Muscle layer of duodenum (tissue), 2 donors: ENCODE results near the gene DYNC1H1.

Experiments
- H3K27ac ChIP-seq: one replicate; pipeline ENCODE4 v1.7.0; 2013; ENCODE audit warnings: mild to moderate bottlenecking, low read length
- H3K27me3 ChIP-seq: one replicate; pipeline ENCODE4 v1.7.0; 2013; ENCODE audit warnings: low read depth, mild to moderate bottlenecking, control low read depth, low read length
- H3K36me3 ChIP-seq, 2 donors: one replicate each; pipeline ENCODE4 v1.7.0; 2013; ENCODE audit warnings: low read length in 2 of 2, control low read depth in 1 of 2, mild to moderate bottlenecking in 1 of 2; ENCODE audit not compliant: insufficient read depth in 2 of 2, control insufficient read depth in 1 of 2
- H3K4me1 ChIP-seq, 2 donors: one replicate each; pipeline ENCODE4 v1.7.0; 2013; ENCODE audit warnings: low read length in 2 of 2, mild to moderate bottlenecking in 2 of 2, control low read depth in 1 of 2, moderate library complexity in 1 of 2; ENCODE audit not compliant: insufficient read depth in 2 of 2, control insufficient read depth in 1 of 2
- H3K4me3 ChIP-seq, 2 donors: one replicate each; pipeline ENCODE4 v1.7.0; 2013; ENCODE audit warnings: low read length in 2 of 2, low read depth in 1 of 2, mild to moderate bottlenecking in 1 of 2
- H3K9me3 ChIP-seq, 2 donors: one replicate each; pipeline ENCODE4 v1.7.0; 2013; ENCODE audit warnings: low read length in 2 of 2, control low read depth in 1 of 2, mild to moderate bottlenecking in 1 of 2; ENCODE audit not compliant: control insufficient read depth in 1 of 2
- donor health status: healthy.

DYNC1H1 gene

GRCh38 chr14:102042699-102043098, 78.3 kb downstream of the DYNC1H1 start:
- H3K36me3 ChIP-seq, result peaks cover 66 to 80% of the 10 kb centered on the region in 2 donors
- no peaks in the 10 kb centered on the region for H3K27me3 ChIP-seq
- no peaks in the 10 kb centered on the region for H3K9me3 ChIP-seq
- no peak overlapping the region for H3K27ac ChIP-seq
- no peak overlapping the region for H3K4me3 ChIP-seq
- H3K4me1 ChIP-seq, result peaks cover 0 to 8% of the 10 kb centered on the region in 2 donors

- Histone ChIP-seq H3K4me3 (no peak overlapping the region), H3K36me3 (peaks cover 68 to 80% of the 10 kb centered on the region in 2 donors), H3K27me3 (no peaks in the 10 kb centered on the region), H3K9me3 (no peaks in the 10 kb centered on the region), H3K4me1 (peaks cover 0 to 8% of the 10 kb centered on the region in 2 donors), H3K27ac (no peak overlapping the region)
Observed at GRCh38 chr14:102043251-102044025, 79.1 kb downstream of the DYNC1H1 start.

GRCh38 chr14:102044566-102044965, 80.2 kb downstream of the DYNC1H1 start:
- no peaks in the 10 kb centered on the region for H3K9me3 ChIP-seq
- H3K4me3 ChIP-seq, result no peak overlapping the region
- peaks cover 0 to 8% of the 10 kb centered on the region in 2 donors for H3K4me1 ChIP-seq
- H3K27me3 ChIP-seq, result no peaks in the 10 kb centered on the region
- no peak overlapping the region for H3K27ac ChIP-seq
- H3K36me3 ChIP-seq, result peaks cover 68 to 80% of the 10 kb centered on the region in 2 donors

GRCh38 chr14:102046337-102047278, 82.2 kb downstream of the DYNC1H1 start:
- no peak overlapping the region for H3K4me3 ChIP-seq
- H3K9me3 ChIP-seq, result no peaks in the 10 kb centered on the region
- no peaks in the 10 kb centered on the region for H3K27me3 ChIP-seq
- H3K27ac ChIP-seq, result no peak overlapping the region
- H3K4me1 ChIP-seq, result peaks cover 0 to 8% of the 10 kb centered on the region in 2 donors
- H3K36me3 ChIP-seq, result peaks cover 65 to 79% of the 10 kb centered on the region in 2 donors

GRCh38 chr14:102047808-102048540, 83.6 kb downstream of the DYNC1H1 start:
- no peak overlapping the region for H3K4me3 ChIP-seq
- H3K9me3 ChIP-seq, result no peaks in the 10 kb centered on the region
- H3K4me1 ChIP-seq, result peaks cover 0 to 8% of the 10 kb centered on the region in 2 donors
- no peaks in the 10 kb centered on the region for H3K27me3 ChIP-seq
- peaks cover 58 to 77% of the 10 kb centered on the region in 2 donors for H3K36me3 ChIP-seq
- H3K27ac ChIP-seq, result no peak overlapping the region

GRCh38 chr14:102049258-102050025, 85.1 kb downstream of the DYNC1H1 start:
- peaks cover 45 to 63% of the 10 kb centered on the region in 2 donors for H3K36me3 ChIP-seq
- H3K27ac ChIP-seq, result no peak overlapping the region
- H3K4me1 ChIP-seq, result peaks cover 0 to 8% of the 10 kb centered on the region in 2 donors
- H3K9me3 ChIP-seq, result no peaks in the 10 kb centered on the region
- H3K4me3 ChIP-seq, result no peak overlapping the region
- H3K27me3 ChIP-seq, result no peaks in the 10 kb centered on the region

- Histone ChIP-seq H3K4me3 (no peak overlapping the region), H3K27ac (no peak overlapping the region), H3K9me3 (no peaks in the 10 kb centered on the region), H3K36me3 (peaks cover 39 to 57% of the 10 kb centered on the region in 2 donors), H3K4me1 (peaks cover 0 to 9% of the 10 kb centered on the region in 2 donors), H3K27me3 (no peaks in the 10 kb centered on the region)
Observed at GRCh38 chr14:102050026-102050405, 85.6 kb downstream of the DYNC1H1 start.

- H3K4me1 ChIP-seq, result peaks cover 0 to 9% of the 10 kb centered on the region in 2 donors
- H3K27ac ChIP-seq, result no peak overlapping the region
- no peak overlapping the region for H3K4me3 ChIP-seq
- no peaks in the 10 kb centered on the region for H3K9me3 ChIP-seq
- no peaks in the 10 kb centered on the region for H3K27me3 ChIP-seq
- H3K36me3 ChIP-seq, result peaks cover 39 to 53% of the 10 kb centered on the region in 2 donors
Observed at GRCh38 chr14:102050625-102051024, 86.3 kb downstream of the DYNC1H1 start.

GRCh38 chr14:102052522-102052921, 88.1 kb downstream of the DYNC1H1 start:
- H3K27ac ChIP-seq, result no peak overlapping the region
- H3K36me3 ChIP-seq, result peaks cover 39 to 51% of the 10 kb centered on the region in 2 donors
- no peaks in the 10 kb centered on the region for H3K27me3 ChIP-seq
- peaks cover 0 to 3% of the 10 kb centered on the region in 2 donors for H3K4me1 ChIP-seq
- no peaks in the 10 kb centered on the region for H3K9me3 ChIP-seq
- no peak overlapping the region for H3K4me3 ChIP-seq

- peaks cover 11 to 24% of the 10 kb centered on the region in 2 donors for H3K36me3 ChIP-seq
- no peaks in the 10 kb centered on the region for H3K27me3 ChIP-seq
- peaks cover 0 to 3% of the 10 kb centered on the region in 2 donors for H3K4me1 ChIP-seq
- no peak overlapping the region for H3K27ac ChIP-seq
- H3K4me3 ChIP-seq, result no peak overlapping the region
- no peaks in the 10 kb centered on the region for H3K9me3 ChIP-seq
Observed at GRCh38 chr14:102055181-102055901, 91.0 kb downstream of the DYNC1H1 start.
